DND-41 (cell line): ENCODE measurements around the gene U2AF2.

Experiments
- ATAC-seq: fragments of 200-7000 bp; cut with Tn5 transposase; 3 replicates; pipeline ENCODE4 v1.9.1; 2021; ENCODE audit warnings: low read depth; ENCODE audit not compliant: insufficient read depth
- DNase-seq: peaks from one replicate; pipeline ENCODE4 v3.0.0-alpha.2; 2020
- H2AFZ ChIP-seq: 2 replicates; pipeline ENCODE4 v1.6.0; 2012; ENCODE audit warnings: low read depth, low read length
- H3K27ac ChIP-seq: 2 replicates; pipeline ENCODE4 v1.5.1; 2012; ENCODE audit warnings: low read length, inconsistent platforms
- H3K27me3 ChIP-seq: fragments of 200-600 bp; sonication (generic); 2 replicates; pipeline ENCODE4 v1.6.0; 2012; ENCODE audit warnings: low read length, mild to moderate bottlenecking, inconsistent platforms; ENCODE audit not compliant: insufficient read depth, poor library complexity
- H3K36me3 ChIP-seq: 2 replicates; pipeline ENCODE4 v1.5.1; 2012; ENCODE audit warnings: low read length, inconsistent platforms; ENCODE audit not compliant: insufficient read depth
- H3K4me1 ChIP-seq: 2 replicates; pipeline ENCODE4 v1.5.1; 2012; ENCODE audit warnings: mild to moderate bottlenecking, low read length; ENCODE audit not compliant: insufficient read depth
- H3K4me2 ChIP-seq: 2 replicates; pipeline ENCODE4 v1.6.0; 2012; ENCODE audit warnings: mild to moderate bottlenecking, moderate library complexity, low read length, inconsistent platforms; ENCODE audit not compliant: insufficient read depth
- H3K4me3 ChIP-seq, 2 experiments: fragments of 200-600 bp in 1 of 2; shearing (Covaris generic) in 1 of 2; 2 replicates each; pipeline ENCODE4 v1.5.1; 2012 to 2016; ENCODE audit warnings: inconsistent platforms in 2 of 2, low read length in 2 of 2, mild to moderate bottlenecking in 2 of 2, low read depth in 1 of 2, moderate library complexity in 1 of 2
- H3K79me2 ChIP-seq: 2 replicates; pipeline ENCODE4 v1.6.0; 2012; ENCODE audit warnings: low read length, inconsistent platforms; ENCODE audit not compliant: insufficient read depth
- H3K9ac ChIP-seq: 2 replicates; pipeline ENCODE4 v1.6.0; 2012; ENCODE audit warnings: low read depth, mild to moderate bottlenecking, inconsistent platforms, low read length, moderate library complexity
- H3K9me3 ChIP-seq: 2 replicates; pipeline ENCODE4 v1.5.1; 2012; ENCODE audit warnings: low read length, moderate library complexity, mild to moderate bottlenecking, inconsistent platforms; ENCODE audit not compliant: insufficient read depth, severe bottlenecking
- H4K20me1 ChIP-seq: 2 replicates; pipeline ENCODE4 v1.6.0; 2012; ENCODE audit warnings: low read length; ENCODE audit not compliant: insufficient read depth
- CTCF ChIP-seq: IDR thresholded peaks from 2 replicates; pipeline ENCODE4 v1.5.1; 2012; ENCODE audit warnings: borderline replicate concordance, low read length, moderate library complexity, mild to moderate bottlenecking; ENCODE audit not compliant: poor library complexity, severe bottlenecking; ENCODE audit errors: extremely low read depth
- EZH2 ChIP-seq: IDR thresholded peaks from 3 replicates; pipeline ENCODE4 v1.6.1; 2012; ENCODE audit warnings: borderline replicate concordance, low read depth, mild to moderate bottlenecking, moderate library complexity, low read length, inconsistent platforms; ENCODE audit not compliant: severe bottlenecking

Gene U2AF2

GRCh38 chr19:55711719-55712118, 56.9 kb downstream of the U2AF2 start:
- DNase-seq (no peak), ATAC-seq (no peak)
- Histone ChIP-seq H3K27me3 (peaks cover 4% of the 10 kb centered on the region), H3K79me2 (no peaks in the 10 kb centered on the region), H3K9ac (no peak overlapping the region), H3K4me3 (no peak overlapping the region), H4K20me1 (no peaks in the 10 kb centered on the region), H3K36me3 (no peaks in the 10 kb centered on the region), H3K27ac (no peak overlapping the region), H3K9me3 (peaks cover 2% of the 10 kb centered on the region), H2AFZ (no peak overlapping the region), H3K4me1 (no peaks in the 10 kb centered on the region), H3K4me2 (no peak overlapping the region)
- TF ChIP-seq EZH2, result no peak
- TF ChIP-seq CTCF, result no peak

GRCh38 chr19:55712804-55713631, 58.2 kb downstream of the U2AF2 start:
- Histone ChIP-seq H3K9me3 (peaks cover 2% of the 10 kb centered on the region), H3K4me2 (no peak overlapping the region), H2AFZ (no peak overlapping the region), H3K36me3 (no peaks in the 10 kb centered on the region), H3K9ac (no peak overlapping the region), H3K79me2 (no peaks in the 10 kb centered on the region), H3K4me1 (no peaks in the 10 kb centered on the region), H3K4me3 (no peak overlapping the region), H3K27ac (no peak overlapping the region), H3K27me3 (peaks cover 8% of the 10 kb centered on the region), H4K20me1 (no peaks in the 10 kb centered on the region)
- ATAC-seq (no peak), DNase-seq (no peak)
- no peak for TF ChIP-seq EZH2

GRCh38 chr19:55716531-55716930, 61.7 kb downstream of the U2AF2 start:
- DNase-seq (no peak), ATAC-seq (no peak)
- Histone ChIP-seq H3K4me1 (no peaks in the 10 kb centered on the region), H3K27ac (no peak overlapping the region), H3K79me2 (no peaks in the 10 kb centered on the region), H4K20me1 (no peaks in the 10 kb centered on the region), H3K36me3 (no peaks in the 10 kb centered on the region), H3K4me2 (no peak overlapping the region), H2AFZ (no peak overlapping the region), H3K27me3 (peaks cover 4% of the 10 kb centered on the region), H3K9me3 (peaks cover 10% of the 10 kb centered on the region), H3K9ac (no peak overlapping the region), H3K4me3 (no peak overlapping the region)
- no peak for TF ChIP-seq CTCF
- TF ChIP-seq EZH2, result no peak

GRCh38 chr19:55717251-55717650, 62.4 kb downstream of the U2AF2 start:
- peaks cover 13% of the 10 kb centered on the region for H3K9me3 ChIP-seq
- no peaks in the 10 kb centered on the region for H3K79me2 ChIP-seq
- H3K27me3 ChIP-seq, result peaks cover 4% of the 10 kb centered on the region

More at GRCh38 chr19:55717251-55717650, 62.4 kb downstream of the U2AF2 start:
- no peaks in the 10 kb centered on the region for H3K36me3 ChIP-seq
- no peak overlapping the region for H2AFZ ChIP-seq
- no peaks in the 10 kb centered on the region for H3K4me1 ChIP-seq
- no peak overlapping the region for H3K4me2 ChIP-seq
- H3K4me3 ChIP-seq, result no peak overlapping the region
- H3K9ac ChIP-seq, result no peak overlapping the region
- H4K20me1 ChIP-seq, result no peaks in the 10 kb centered on the region
- TF ChIP-seq EZH2 (no peak), CTCF (no peak)
- no peak overlapping the region for H3K27ac ChIP-seq
- no peak for ATAC-seq
- DNase-seq, result no peak
